Epidermal melanocyte (primary cell): Measurements from ENCODE around the gene APLP2.
A peak's percentile ranks its signal among the peaks of the same experiment; 100 is the strongest.

Experiments used
- DNase-seq: peaks from one replicate; pipeline ENCODE4 v3.0.0; 2011; ENCODE audit warnings: low spot score; ENCODE audit not compliant: insufficient read length

The APLP2 gene

DNA sequence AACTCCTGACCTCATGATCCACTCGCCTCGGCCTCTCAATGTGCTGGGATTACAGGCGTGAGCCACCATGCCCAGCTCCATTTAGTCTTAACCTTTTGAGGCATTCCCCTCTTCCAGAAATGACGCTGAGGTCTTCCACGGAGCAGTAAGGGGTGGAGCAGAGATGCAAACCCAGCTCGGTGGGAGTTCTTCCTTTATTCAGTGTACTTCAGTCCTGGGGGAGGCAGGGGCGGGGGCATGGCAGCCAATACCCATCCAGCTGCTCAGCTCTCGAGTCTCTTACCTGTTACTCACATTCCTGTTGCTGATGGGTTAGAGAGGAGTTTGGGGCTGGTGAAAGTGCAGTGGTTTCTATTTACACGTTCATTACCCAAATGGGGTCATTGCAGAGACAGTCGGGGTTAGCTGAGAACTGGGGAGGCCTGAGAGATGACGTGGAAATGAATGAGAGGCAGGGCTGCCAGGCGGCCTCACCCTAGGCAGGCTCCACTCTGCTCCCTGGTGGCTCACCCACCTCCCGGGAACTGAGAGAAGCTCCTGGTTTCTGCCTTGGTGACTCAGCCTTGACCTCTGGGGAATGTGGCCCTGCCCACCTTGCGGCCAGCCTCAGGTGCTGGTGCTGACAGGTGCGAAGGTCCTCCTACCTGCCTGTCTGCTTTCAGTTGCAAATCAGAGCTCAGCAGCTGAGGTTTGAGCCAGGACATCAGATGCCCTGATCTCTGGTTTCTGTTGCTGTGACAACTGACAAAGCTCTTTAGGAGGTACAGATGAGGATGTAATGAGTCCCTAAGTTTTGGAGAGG, 76.5 kb downstream of the APLP2 start:
- DNase-seq = no peak

DNA sequence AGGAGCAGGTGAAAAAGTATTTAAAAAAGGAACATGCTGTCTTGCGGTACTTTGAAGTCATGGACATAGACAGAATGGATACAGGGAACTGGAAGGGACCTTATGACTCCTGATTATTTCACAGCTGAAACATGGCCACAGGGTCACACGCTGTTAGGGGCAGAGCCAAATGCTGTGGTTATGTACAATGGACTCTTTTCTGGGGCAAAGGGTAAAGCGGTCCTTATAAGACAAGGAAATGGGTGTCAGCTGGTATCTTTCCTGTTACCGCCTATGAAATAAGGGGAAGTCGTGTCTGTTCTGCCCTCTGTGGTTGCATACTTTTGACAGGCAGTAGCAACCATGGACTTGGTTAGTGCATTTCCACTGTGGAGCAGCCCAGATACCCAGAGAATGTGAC, 77.1 kb downstream of the APLP2 start:
- DNase-seq = no peak

DNA sequence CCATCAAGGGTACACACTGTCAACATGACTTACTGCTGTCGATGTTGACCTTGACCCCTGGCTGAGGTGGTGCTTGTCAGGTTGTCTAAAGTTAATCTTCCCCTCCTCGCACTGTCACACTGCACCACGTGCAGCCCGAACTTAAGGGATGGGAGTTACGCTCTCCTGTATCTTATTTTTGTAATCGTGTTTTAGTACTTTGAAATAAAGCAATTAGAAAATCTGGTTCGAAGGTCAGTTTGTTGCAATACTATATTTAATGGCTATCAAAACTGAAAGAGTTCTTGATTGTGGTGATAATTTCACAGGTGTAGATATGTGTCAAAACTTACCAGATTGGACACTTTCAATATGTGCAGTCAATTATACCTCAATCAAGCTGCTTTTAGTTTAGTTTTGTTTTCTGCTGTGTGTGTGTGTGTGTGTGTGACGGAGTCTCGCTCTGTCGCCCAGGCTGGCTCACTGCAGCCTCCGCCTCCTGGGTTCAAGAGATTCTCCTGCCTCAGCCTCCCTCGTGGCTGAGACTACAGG, 79.2 kb downstream of the APLP2 start:
- no peak for DNase-seq

DNA sequence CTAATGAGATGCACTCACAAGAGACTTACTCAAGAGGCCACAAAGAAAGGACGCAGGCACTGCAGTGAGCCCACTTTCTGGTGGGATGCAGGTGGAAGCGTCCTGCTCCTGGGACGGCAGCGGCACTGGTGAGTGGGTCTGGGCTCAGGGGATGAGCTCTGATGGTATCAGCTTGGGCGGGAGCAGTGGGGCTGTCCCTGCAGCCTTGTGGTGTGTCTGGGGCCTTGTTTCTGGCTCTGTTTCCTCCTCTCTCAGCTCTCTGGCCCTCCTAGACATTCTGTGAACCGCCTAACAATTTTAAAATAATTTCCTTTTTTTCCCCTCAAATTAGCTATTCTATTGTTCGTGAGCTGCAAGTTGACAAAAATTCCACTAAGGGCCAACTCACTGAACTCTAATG, 81.1 kb downstream of the APLP2 start:
- no peak for DNase-seq

DNA sequence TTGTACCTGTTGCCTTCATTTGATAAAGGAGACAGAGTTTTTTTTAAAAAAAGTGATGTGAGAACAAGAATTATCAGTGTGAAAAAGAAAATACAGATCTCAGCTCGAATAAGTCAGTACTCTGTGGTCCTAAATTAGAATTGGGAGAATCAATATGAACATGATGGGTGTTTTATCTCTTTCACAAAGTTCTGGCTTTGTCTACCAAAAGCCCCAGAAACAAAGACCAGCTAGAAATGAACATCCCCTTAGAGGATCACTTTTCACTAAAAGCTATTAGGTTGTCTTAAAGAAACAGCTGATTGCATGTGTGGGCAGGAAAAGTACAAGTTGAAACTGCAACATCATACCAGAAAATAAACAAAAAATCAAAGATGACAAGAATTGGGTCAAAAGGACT, 81.5 kb downstream of the APLP2 start:
- DNase-seq = no peak

DNA sequence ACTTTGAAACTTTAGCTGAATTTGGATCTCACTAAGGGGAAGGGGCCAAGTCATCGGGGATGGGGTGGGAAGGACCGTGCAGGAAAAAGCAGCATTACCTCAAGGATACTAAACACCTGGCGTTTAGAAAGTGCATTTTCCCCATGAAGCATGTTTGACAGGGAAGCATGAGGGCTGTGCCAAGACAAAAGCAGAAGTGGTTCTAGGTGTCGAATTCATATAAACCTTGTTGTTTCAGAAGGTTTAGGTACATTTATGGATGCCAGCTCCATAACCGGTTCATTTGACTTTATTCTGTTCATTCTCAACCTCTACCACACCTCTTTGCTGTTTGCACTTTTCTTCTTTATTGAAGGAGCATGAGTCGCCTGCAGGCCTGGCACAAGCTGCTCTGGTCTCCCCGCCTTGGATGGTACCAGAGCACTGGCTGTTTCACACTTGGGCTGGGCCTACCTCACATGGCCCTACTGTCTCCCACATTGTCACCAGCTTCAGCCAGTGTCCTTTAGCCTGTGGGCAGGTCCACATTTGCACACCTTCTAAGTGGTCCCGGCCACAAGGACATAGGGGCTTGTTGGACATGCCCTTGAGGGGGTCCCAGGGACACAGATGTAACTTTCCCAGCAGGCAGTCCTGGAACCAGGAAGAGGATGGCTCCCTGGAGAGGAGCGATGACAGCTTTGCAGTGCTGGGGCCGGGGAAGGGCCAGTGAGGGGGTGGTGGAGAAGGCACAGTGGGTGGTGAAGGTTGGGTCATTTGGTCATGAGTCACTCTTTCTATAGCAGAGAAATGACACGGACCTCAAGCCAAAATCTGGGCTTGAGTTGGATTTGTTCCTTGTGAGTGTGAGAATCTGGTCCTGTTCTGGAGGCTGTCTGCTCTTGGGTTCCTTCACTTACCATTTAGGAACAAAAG, 86.7 kb downstream of the APLP2 start:
- no peak for DNase-seq

DNA sequence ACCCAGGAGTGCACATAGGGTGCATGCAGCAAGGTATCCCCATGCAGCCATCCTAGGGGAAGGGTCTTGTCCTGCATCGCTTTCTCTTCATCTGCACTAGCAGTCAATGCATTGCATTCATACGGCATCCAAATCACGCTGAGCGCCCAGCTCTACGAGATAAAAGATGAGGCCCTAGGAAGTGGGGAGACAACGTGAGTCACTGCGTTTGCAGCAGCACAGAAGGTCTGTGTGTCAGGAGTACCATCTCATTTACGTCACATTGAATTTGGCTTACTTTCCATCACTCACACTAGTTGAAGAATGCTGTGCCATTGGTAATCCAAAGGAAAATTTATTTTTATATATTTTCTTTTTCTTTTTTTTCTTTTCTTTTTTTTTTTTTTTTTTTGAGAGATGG, 87.4 kb downstream of the APLP2 start:
- no peak for DNase-seq

DNA sequence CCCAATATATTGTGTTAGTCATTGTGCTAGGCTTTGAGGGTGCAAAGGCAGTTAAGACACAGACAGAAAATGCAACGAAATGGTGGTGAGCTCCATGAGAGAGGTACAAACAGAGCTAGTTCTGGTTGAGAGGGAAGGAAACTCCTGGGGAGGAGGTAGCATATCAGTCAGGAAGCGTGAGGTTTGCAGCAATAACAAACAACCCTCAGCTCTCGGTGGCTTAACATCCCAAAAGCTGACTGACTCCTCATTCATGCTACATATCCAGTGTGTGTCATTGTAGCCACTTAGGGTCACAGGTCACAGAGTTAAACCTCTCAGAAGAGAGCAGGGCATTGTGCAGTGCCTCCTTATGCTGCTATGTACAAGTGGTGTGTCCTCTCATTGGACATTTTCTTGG, 88.1 kb downstream of the APLP2 start:
- no peak for DNase-seq

DNA sequence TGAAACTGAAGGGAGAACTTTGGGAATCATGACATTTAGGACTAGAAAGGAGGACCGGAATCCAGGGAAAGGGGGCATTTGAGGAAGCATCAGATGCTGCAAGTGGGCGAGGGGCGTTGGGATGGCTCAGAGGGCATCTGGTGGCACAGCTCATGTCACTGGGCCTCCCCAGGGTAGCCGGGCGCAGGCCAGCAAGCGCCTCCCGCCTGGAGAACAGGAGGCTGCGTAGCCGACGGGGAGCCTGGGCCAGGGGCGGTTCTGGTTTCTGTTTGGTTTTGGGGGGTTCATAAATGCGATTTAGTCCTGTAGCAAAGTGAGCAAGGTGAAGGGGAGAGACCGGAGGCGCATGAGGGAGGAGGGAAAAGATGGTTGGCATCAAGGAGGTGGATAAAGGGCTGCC, 89.4 kb downstream of the APLP2 start:
- no peak for DNase-seq

DNA sequence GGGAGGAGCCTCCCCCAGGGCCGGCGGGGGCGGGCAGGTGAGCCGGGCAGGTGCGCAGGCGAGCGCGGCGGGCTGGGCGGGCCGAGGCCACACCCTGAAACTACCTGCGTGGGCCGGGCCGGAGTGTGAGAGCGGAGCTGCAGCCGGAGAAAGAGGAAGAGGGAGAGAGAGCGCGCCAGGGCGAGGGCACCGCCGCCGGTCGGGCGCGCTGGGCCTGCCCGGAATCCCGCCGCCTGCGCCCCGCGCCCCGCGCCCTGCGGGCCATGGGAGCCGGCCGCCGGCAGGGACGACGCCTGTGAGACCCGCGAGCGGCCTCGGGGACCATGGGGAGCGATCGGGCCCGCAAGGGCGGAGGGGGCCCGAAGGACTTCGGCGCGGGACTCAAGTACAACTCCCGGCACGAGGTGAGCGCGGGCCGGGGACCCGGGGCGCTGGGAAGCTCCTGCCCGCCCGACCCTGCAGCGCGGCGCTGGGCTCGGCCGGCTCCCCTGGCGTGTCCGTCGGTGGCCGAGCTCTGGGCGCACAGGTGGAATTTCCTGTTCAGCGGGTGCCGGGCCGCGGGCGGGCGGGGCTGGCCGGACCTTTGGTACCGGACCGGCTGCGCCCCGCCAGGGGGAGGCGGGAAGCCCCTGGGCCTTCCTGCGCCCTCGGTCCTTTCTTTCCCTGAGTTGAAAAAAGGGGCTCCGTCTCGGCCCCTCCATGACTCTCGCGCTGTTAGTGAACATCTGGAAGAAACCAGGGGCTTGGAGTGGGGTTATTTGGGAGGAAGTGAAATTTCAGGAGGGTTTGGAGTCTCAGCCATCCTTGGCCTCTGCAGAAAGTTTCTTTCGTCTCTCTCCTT, 90.2 kb downstream of the APLP2 start, which contains the start of gene ST14:
TSS of gene ST14 (plus strand) at position 126 of the 841 bp plus-strand sequence. CDS start at position 324, 198 bp downstream.
- no peak for DNase-seq

DNA sequence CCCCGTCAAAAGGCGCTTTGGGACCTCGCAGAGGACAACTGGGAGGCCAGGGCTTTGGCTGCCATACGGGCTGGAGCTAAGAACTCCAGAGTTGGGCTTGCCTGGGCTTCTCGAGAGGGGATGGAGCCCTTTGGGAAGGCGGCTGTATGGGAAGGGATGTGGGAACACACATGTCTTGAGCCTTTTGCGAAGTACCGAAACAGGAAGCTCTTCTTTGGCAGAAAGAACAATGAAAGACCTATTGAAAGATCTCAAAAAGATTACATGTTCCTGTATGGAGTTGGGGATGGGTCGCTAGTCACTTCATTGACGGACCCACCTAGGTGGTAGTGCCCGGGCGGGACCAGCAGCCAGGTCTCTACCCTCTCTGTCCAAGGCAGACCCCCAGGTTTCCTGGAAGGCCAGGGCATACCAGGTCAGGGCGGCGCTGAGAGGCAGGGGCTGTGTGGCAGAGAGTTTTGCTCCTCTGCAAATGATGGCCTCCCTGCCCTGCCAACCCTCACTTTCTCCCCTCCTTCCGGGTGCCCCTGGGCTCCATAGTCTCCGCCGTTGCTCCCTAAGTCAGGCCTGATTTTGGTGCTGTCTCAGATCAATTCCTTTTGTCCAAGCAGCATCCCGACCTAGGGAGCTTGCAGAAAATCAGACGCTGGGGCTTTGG, 90.9 kb downstream of the APLP2 start:
- no peak for DNase-seq

DNA sequence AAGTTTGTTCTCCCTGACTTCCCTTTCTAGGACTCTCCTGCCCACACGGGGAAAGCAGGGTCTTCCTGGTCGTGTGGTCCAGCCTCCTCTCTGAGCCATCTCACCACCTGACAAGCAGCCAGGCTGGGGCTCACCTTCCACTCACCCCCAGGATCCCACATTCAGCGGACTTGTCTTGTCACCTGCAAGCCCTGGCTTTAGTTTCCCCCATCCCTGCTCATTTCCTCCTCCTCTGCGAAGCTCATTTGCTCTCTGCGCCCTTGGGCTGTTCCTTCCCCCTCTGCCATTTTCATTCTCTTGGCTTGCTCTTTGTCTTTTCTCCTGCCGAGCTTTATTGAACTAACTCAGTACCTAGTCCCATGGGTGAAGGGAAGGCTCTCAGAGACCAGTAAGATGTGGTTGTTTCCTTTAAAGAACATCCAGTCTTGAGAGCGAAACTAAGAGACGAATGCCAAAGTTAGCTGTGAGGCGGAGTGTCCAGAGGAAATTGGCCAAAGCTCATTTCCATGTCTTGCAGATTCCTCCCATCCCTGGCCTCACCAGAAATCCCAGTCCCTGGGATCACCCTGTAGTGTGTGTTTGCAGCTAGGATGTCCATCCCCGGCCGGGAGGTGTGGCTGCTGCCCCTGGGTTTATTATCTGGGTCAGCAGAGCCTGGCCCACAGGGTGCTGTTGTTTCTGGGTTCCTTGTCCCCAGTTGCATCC, 91.9 kb downstream of the APLP2 start:
- DNase-seq = no peak

DNA sequence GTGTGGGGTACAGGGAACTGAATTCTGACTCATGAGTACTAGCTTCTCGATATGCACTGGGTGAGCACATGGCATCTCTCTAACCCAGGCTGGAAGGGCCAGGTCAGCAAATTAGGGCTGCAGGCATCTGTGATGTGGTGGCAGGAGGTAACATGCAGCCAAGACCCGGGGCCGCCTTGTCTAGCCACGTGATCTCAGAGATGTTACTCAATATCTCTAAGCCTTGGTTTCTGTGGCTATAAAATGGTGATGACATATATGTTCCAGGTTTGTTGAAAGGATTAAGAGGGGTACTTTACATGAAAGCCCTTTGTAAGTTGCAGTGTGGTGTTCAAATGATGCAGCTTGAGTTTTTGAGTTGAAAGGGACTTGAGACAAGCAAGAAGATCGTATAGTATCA, 93.0 kb downstream of the APLP2 start:
- DNase-seq = no peak

DNA sequence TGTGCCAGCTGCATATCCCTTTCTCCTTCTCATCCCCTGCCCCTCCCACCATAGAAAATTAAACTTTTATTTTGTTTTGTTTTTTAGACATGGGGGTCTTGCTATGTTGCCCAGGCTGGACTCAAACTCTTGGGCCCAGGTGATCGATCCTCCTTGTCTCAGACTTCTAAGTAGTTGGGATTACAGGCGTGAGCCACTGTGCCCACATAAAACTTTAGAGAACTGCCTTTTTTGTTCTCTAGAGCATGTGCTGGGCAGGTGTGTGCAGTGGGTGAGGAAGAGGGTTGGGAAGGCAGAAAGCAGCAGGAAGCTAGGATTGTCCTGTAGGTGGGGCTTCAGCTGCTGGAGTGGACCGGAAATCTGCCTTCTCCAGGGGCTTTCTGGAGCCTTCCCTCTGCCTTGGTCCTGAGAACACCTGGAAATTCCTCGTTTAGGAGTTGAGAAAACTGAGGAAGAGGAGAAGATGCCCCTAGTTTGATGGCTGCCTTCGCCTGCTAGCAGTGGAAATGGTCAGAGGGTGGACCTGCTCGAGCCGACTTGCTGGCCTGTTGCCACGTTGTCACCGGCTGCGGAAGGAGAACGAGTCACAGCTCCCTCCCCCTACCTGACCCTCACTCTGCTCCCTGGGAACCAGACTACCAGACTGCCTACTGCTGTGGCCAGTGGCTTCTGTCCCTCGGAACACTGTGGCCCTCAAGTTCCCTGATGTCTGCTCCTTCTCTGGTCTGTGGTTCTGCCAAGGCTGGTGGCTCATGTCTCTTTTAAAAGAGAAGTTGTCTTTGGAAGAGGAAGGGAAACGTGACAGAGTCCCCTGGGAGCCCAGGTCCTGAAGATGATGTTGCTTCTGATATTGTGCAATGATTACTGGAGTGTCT, 93.9 kb downstream of the APLP2 start:
- no peak for DNase-seq

DNA sequence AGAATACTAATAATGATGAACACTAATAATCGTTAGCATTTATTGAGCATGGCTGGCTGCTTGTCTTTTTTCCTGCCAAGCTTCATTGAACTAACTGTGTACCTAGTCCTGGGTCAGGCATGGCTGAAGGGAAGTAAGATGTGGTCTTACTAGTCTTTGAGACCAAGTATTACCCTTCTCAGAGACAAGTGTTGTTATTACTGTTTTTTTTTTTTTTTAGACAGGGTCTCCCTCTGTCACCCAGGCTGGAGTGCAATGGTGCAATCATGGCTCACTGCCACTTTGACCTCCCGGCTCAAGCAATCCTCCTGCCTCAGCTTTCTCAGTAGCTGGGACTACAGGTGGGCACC, 94.5 kb downstream of the APLP2 start:
- no peak for DNase-seq

DNA sequence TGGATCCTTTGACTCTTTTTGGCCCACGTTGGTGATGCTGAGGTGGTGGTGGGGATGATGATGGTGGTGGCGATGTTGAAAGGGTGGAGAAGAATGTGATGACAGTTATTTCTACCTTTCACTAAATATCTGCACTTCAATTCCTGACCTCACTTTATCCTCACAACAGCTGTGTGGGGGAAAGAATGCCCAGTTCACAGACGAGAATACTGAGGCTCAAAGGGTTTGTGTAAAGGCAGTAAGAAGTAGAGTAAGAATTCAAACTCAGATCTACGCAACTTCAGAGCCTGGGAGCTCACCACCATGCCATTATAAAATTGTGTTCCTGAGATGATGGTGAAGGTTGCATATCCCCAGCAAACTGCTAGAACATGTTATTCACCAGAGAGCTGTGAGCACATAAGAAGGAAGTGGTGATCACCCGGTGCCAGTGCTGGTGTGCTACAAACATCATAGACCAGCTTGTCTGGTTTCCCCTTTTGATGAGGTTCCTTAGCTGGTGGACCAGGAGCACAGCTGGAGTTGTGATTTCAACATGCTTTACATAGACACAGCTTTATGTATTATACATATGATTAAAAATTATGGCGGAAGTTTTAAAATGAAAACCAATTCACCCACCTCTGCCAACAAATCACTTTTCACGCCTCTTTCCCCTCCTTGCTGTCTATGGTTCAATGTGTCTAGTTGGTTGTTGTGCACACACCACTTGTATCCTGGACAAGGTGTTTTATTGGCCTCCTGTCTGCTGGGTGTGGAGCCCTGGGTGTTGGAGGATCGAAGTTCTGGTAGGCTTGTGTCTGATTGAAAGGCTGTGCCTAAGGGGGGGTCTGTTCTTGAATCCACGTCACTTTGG, 96.1 kb downstream of the APLP2 start:
- DNase-seq = no peak

DNA sequence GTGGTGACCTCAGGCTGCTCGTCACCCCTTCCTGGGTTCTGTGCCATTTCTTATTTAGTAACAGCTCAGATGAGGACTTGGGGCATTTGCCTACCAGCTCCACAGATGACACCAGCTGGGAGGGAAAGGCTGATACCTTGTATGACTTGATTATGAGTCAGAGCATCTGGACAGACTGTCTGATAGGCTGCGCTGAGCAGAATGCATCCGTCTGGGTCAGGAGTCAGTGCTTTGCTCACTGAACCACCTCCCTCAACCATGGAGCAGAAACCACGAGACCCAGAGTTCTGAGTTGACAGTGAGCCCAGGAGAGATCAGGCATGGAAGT, 96.7 kb downstream of the APLP2 start:
- peak; percentile 53 for DNase-seq

DNA sequence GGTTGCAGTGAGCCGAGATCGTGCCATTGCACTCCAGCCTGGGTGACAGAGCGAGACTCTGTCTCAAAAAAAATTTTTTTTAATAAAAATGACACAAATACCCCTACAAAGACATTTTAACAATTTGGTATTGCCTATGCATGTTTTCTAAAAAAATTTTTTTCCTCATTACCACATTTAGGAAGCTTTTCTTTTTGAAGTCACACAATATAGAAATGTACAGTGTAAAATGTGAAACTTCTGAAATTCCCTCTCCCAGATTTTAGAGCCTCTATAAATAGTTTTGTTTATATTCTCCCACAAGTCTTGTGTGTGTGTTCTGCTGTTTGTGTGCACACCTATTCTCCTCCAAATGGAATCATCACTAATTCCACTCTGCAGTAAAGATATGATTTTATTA, 97.5 kb downstream of the APLP2 start:
- DNase-seq = no peak

DNA sequence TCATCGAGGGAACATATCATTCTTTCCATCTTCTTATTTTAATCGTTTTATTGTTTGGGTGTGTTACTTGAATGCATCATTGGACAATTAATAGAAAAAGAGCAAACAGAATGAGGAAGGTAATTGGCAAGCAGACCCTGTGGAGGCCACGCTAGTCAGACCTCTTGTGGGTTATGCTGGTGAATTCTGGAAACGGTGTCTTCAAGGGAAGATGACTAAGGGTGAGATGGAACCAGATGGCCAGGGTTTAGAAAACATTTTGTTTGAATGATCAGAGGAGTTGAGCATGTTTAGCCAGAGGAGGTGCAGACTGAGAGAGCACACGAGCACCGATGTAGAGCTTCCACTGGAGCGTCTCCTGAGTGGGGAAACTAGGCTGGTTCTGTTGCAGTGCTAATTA, 98.4 kb downstream of the APLP2 start:
- DNase-seq = no peak
